GM19193 (cell line): ENCODE data around the gene C1orf35.

Experiments used
- POLR2A ChIP-seq: IDR thresholded peaks from 4 replicates; pipeline ENCODE4 v1.6.1; 2011; ENCODE audit not compliant: insufficient read depth, insufficient read length; ENCODE audit errors: extremely low read depth

Gene C1orf35

DNA sequence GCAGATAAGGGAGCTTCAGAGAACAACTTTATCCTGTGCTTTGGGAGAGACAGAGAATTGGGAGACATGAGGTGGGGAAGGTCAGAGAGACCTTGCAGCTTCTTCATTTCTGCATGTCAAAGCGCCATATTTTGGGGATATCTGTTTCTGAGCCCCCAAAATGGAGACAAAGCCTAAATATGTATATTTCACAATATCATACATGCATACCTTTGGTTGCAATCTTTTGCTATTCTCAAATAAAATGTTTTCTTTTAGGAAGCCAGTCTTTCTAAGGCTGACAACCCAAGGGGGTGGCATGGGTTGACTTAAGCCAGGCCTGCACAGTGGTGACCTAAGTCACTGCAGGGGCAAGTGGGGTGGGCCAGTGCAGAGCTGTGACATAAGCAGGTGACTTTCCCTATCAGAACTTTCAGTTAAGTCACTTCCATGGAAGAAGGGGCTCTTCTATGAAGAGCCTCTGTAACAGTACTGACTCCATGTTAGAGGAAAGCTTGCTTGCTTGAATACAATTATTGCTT lies 19.9 kb upstream of the C1orf35 start:
- no peak for TF ChIP-seq POLR2A

DNA sequence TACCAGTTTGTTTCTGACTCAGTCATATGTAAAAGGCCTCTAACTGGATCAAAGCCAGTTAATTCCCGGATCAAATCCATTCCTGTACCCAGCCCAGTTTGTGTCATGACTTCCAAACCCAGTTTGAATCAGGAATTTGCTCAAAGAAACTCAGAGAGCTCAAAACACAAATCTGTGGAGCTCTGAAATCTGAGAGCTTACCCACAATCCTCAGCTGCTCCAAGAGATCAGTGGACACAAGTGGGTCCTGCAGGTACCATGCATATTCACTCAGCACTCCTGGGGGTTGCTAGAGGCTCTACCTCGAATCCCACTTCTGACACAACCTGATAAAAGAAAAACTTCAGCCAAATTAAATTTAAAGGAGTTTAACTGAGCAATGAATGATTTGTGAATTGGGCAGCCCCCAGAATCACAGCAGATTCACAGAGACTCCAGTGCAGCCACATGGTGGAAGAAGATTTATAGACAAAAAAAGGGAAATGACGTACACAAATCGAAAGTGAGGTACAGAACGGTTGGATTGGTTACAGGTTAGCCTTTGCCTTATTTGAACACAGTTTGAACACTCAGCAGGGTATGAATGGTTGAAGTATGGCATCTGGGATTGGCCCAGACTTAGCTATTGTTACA lies 17.8 kb upstream of the C1orf35 start:
- no peak for TF ChIP-seq POLR2A

DNA sequence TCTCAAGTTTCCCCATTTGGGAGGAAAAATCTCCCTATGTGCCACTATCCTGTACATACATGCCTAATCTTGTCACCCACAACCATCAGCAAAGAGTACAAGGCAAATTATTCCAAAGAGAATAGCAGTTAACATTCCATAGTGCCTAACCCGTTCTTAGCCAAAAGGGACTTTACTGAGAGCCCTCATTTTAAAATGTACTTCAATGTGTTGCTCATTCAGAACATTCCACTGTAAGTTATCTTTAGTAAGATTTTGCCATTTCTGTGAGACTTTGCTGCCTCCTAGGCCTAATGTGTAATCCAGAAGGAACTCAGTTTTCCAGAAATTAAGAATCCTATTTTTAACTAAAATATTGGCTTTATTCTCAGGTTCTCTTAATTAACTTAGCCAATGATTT lies 17.2 kb upstream of the C1orf35 start:
- no peak for TF ChIP-seq POLR2A

DNA sequence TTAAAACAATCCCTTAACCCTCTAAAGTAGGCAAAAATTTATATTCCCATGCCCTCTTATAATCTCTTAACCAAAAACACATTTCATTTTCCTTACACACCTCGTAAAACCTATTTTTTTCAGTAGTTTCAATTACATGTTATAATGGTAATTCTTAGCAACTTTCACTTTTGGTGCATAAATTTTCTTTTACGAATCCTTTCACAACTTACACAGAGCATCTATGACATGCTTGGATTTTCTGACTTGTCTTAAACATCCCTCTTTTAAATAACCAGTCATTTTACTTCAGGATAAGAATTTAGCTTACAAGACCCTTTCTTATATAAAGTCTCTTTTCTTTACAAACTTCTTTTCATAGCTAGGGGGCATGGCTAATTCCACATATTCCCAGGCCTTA lies 14.9 kb upstream of the C1orf35 start:
- no peak for TF ChIP-seq POLR2A

DNA sequence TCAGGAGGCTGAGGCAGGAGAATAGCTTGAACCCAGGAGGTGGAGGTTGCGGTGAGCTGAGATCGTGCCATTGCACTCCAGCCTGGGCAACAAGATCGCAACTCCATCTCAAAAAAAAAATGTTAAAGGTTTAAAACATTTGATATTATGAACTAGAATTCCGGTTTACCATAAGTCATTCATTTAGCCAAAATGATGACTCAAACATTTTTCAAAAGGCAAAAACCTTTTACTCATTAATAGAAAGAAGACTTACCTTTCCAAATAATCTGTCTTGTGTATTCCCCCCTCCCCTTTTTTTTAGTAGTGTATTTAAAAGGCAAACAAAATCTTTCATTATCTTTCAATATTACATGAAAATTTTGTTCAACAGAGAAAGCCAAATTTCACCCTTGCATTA lies 14.2 kb upstream of the C1orf35 start:
- TF ChIP-seq POLR2A: no peak

DNA sequence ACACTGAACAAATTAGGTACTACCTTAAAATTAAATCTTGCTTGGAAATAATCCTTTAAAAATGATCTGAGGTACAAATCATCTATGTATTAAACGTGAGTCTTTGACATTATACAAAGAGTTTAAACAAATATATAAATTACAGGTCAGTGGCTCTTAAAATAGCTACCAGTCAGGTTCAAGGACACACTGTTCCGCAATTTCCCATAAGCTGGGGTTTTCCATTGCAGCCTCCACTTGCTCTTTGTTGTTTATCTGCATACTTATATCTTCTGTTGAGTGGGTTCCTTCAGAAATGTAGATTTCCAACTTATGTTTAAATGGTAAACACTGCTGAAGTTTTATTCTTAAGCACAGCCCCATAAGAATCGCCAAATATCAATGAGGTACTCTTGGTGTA lies 11.7 kb upstream of the C1orf35 start:
- no peak for TF ChIP-seq POLR2A

DNA sequence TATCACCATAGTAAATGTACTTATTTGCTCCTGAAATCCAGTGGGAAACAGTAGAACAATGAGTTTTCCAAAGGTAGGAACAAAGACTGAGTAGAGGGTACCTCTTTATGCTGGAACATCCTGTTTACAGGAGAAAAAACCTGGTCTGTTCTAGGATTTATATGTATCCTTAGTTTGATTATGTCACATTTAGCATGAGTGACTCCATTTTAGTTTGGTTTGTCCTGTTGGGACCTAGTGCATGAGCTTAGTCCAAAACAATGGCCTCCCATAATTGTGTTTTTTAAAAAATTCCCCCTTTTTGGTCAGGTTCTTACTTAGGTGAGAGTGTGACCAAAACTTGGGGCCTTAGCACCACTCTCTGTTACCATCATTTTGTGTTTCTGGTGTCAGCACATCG lies 9.5 kb upstream of the C1orf35 start:
- TF ChIP-seq POLR2A: no peak

DNA sequence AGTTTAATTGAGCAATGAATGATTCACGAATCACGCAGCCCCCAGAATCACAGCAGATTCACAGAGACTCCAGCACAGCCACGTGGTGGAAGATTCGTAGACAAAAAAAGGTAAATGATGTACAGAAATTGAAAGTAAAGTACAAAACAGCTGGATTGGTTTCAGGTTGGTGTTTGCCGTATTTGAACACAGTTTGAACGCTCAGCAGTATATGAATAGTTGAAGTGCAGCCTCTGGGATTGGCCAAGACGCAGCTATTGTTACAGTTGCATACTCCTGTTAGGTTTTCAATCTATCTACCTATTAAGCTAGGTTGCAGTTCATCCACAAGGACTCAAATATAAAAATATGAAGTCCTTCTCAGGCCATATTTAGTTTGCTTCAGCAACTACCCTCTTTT lies 9.0 kb upstream of the C1orf35 start:
- TF ChIP-seq POLR2A: no peak

DNA sequence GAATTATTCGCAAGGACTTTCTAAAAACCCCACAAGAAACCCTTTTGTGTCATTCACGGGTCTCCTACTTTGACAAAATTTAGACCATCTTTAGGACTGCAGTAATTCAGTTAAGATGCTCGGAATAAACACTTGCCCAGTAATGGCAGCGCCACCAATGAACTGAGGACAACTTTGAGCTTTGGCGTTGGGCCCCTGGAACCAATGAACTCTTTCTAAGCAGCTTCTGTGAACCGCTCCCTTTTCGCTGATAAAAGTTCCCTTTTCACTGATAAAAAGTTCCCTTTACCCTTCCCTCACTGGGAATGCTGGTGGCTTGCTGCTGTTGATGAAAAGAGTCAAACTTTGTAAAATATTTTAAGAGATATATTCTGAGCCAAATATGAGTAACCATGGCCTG lies 7.4 kb upstream of the C1orf35 start:
- no peak for TF ChIP-seq POLR2A

DNA sequence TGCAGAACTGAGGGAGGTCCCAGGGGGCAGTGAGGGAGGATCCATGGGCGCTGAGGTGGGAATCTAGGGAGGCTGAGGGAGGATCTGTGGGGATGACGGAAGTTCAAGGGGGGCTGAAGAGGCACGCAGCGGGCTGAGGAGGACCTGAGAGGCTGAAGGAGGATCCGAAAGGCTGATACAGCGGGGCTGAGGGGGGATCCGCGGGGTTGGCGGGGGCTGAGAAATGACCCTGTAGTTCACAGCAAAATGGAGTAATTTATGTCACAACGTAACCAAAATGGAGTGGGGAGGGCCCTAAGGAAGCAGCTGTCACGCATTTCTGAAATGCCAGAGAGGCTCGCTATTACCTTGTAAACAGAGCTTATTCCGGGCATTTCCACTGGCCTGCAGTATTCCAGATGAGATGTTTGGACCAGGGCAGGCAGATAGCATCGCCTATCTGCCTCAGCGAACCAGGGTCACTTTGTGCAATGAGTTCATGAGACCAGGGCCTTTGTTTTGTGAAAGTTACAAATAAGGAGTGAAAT lies 6.9 kb upstream of the C1orf35 start:
- TF ChIP-seq POLR2A: no peak

DNA sequence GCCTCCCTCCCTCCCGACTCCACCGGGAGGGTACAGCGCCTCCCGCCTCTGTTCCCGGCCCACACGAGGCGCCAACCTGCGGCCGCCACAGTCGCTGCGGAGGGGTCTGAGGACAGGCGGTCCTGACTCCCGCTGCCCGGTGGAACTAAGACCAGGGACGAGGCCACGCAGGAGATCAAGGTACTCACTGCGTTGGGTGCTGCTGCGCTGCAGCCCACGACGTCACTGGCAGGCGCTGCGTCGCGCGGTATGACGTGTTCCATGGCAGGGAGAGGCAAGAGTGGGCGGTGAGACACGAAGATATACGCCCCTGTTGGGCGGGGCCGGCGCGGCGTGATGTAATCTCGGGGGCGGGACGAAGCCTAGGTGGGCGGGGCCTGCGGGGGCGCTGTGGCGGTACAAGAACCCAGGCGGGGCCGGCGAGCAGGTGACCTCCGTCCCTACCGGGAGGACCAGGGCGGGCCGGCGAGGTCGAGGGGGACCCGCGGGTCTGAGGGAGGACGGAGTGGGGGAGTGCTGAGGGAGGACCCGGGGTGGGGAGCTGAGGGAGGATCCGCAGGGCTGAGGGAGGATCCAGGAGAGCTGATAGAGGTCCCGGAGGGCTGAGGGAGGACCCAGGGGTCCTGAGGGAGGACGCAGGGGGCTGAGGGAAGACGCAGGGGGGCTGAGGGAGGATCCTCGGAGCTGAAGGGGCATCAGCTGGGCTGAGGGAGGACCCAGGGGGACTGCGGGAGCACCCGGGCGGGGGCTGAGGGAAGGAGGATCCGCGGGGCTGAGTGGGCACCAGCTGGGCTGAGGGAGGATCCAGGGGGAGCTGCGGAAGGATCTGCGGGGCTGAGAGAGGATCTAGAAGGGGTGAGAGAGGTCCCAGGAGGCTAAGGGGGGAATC lies 6.2 kb upstream of the C1orf35 start, which contains the start of gene MRPL55:
Gene MRPL55, minus strand, starts transcription at position 227 of the 889 bp plus-strand sequence. CDS start 1,039 bp downstream, outside the sequence.
- TF ChIP-seq POLR2A: peak; percentile 93

DNA sequence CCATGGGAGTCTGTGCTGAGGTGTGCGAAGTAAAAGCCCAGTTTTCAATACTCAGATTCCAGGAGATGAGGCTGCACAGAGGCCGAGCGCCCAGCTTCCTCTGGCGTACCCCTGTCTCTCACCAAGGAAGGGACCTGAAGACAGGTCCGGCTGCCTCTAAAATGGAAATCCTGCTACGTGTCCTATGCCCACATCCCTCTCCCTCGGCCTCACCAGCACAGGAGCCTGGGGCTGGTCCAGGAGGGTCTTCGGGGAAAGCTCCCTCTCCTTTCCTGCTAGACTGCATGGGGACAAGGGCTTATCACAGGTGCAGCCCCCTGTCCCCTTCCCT lies 5.6 kb upstream of the C1orf35 start:
- TF ChIP-seq POLR2A: no peak

DNA sequence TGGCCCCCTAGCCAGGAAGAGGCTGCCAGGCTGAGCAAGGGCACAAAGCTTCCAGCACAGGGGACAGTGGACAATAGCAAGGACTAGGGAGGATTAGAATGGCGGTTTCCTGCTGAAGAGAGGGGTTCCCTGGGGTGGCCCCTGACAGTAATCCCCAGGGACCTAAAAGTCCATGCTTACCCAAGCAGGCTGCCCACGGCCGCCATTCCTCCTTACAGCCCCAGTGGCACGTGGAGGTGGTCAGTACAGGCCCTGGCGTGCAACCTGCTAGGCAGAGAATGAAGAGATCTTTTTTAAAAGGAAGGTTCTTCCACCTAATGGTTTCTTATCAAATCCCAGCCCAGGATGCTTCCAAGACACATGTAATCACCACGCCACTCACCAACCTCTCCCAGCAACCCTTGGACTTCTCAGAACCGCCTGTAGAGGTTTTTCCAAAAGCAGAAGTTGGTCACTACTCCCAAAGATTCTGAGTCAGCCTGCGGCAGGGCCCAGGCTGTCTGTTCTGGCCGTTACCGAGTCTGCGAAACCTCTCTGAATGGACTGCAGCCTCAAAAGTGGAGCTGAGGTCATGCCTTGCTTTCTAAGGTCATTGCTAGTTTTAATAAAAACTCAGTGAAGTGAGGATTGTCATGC lies 5.0 kb upstream of the C1orf35 start:
- TF ChIP-seq POLR2A: no peak

DNA sequence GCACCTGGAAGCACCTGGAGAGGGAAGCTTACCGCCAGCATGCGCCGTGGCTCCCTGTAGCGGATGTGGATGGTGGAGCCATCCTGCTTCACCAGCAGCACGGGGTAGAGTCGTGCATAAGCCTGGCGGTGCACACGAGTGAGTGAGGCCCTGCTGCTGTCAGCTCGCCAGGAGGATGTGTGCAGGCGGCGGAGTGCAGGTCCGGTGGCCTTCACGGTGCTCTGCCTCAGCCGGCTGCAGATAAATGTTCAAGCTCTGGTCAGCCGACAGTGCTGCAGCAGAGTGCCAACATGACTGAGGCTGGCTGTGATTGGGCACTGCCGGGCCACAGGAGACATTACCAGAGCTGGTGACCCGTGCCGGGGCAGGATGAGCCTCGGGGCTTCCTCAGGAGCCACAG lies 4.5 kb upstream of the C1orf35 start:
- no peak for TF ChIP-seq POLR2A

DNA sequence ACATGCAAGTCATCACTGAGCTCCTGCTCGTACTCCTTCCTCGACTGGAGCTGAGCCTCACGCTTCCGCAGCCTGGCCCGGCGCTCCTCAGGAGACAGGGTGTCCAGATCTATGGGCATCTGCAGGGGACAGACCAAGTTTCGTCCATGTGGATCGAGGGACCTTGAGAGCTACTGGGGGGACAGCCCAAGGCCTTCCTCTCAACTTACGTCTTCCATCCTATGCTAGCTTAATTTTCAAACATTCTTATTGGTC lies 3.6 kb upstream of the C1orf35 start:
- no peak for TF ChIP-seq POLR2A

DNA sequence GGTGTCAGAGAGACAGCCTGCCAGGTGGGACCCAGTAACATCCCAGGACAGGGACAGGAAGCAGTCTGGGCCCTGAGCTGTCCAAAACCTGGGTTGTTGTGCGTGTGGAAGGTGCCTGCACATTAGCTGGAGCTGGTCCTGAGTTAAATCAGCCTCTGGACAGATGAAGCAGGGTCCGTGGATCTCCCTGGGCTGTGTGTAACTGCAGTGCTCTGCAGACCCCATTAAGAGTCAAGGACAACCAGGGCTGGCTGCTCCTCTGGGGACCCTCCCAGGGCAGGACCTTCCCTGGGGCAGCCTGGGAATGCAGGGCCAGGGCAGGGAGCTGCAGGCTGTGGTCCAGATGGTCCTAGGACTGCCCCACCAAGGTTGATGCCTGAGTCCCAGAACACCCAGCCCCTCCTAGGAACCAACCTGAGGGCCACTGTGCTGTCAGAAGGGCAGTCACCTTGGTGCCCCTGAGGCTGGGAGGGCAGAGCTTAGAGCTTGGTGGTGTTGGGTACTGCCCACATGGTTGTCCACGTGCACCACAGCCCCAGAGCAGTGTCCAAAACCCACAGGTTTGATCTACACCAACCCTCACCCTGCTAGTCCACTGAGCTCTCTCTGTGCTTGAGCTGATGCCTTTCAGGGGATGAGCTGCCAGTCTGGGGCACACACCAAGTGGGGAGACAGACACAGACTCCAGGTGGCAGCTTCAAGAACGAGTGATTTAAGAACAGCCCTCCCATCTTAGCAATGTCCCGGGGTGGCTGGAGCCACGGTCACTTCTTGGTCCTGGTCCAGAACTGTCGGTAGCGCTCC lies 3.1 kb upstream of the C1orf35 start:
- TF ChIP-seq POLR2A: no peak
